Stimulated activated CD4-positive, alpha-beta T cell treated with anti-CD3 and anti-CD28 coated beads, Interleukin-1b, Interleukin-23, amount 100 ng/mL, for 24 hours (primary cell): ENCODE results near the gene ADRA2B.
"Not testable (repeated sequence)": the region's sequence is repeated elsewhere in the genome, so short reads cannot be mapped to it uniquely, and the experiment has no call there.

Experiments used
- DNase-seq, 4 experiments: peaks; one replicate each; pipeline ENCODE4 v3.0.0-alpha.2; 2020; ENCODE audit warnings: low read depth in 4 of 4, low spot score in 1 of 4

The ADRA2B gene

DNA sequence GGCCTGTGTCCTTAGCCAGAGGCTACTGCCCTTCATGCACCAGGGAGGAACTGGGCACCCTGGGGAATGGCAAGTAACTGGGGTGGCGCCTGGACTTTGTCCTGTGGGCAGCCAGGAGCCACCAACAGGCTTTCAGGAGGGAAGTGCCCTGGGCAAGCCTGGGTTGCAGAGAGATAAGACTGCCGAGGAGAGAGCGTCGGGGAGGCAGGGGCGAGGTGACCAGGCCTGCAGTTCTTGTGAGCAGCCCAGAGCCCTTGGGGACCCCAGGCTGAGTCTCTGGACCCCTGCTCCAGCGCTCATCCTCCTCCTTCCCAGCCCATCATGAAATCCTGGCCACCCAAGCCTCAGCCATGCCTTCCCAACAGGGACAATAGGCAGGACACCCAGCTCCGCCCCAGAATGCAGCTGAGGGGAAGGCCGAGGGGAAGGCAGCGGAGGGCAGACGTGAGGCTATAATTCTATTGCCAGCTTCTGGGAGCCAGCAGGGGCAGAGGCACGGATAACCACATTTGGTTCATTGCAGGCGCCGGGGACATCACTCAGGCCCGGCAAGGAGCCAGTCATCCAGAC, 25.1 kb downstream of the ADRA2B start:
- no peak for DNase-seq

DNA sequence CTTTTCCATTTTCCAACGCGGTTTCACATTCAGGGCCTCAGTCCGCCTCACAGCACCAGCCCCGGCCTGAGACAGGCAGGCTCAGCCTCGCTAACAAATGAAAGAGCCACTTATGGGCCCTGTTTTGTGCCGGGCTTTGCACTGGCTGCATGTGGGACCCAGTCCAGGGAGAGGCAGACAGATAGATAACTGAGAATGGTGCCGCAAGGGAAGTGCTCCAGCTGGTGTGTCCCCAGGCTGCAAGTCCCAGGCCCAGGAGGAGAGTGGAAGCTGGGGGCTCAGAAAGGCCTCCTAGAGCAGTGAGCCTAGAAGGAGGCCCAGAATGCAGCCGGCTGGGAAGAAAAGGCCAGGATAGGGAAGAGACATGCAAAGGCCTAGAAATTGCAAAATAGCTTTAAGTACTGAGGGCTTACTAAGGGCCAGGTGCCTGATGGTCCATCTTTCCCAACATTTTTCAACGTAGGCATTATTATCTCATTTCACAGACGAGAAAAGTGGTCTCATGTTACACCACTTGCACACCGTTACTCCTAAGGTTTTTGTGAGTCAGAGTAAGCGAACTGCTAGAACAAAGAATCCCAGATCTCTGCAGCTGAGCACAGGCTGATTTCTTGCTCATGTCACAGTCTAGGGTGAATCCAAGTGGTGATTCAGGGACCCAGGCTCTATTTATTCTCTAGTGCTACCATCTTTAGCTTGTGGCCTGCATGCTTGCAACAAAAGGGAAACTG, 26.0 kb downstream of the ADRA2B start:
- DNase-seq: no peak

DNA sequence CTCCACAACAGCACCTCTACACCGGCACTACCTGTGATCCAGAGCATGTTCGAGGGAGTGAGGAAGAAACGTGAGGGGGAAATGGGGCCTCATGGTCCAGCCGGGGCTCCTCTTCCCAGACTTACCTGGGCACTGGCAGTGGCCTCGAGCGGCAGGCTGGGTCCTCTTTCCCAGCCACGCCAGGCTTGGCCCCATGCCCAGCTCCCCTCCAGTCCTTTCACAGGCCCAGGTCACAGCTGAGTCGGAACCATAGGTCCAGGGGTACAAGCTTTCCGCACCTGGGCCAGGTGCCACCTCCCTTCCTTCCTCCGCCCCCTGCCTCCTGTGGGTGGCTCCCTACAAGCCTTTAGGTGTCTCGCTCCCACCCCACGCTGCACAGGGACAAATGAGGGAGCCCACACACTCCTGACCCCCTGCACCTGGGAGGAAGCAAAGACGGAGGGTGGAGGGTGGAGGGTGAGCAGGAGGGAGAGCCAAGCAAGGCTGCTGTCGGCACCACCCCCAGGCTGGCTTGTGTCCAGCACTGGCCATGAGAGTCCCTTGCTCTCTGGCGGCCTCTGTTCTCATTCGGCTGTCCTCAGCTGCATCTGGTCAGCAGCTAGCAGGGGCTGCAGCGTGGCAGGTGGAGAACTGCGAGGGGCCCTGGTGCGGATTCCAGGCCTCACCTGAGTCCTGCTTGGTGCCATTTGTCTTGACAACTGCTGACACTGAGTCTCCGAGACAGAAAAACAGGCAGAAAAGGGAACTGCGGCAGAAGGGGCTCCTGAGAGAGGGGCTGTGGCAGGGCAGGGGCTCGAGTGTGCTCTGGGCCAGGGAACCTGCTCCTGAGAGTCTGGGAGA, 26.8 kb downstream of the ADRA2B start:
- DNase-seq: no peak

DNA sequence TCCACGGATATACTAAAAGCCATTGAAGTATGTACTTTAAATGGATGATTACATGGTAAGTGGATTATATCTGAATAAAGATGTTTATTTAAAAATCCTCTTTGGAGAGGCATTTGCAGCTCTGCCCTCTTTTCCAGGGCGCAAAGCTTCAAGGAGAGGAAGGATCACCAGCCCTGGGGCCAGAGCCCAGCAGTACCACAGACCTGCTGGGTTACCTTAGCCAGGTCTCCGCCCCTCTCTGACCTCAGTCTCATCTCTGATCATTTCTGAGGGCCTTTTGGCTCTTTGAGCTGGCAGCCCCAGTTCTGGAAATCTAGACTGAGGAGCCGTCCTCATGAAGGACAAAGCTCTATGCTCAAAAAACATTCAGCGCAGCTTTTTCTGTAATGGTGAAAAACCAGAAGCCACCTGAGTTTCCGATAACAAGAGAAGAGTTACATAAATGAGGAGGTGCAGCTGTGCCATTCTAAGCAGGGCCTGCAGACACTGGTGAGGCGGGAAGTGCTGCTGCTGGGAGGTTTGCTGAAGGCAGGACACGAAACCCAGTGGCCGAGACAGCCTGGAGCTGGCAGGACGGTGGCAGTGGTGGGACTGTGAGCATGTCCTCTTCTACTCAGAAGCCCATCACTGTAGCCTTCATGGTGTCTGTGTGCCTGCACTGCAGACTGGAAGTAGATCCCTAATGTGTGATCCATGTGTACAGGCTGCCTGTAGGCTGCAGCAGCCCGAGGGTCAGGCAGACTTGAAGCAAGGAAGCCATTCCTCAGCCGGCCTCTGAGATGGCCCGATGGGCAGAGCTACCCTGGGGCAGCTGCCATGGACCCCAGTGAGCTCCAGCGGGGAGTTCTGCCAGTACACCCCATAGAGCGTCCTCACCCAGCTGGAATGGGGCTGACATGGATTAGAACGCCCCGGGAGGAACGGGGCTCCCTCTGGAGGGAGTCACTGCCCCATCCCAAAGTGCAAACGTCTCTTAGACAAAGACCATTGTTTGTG, 27.7 kb downstream of the ADRA2B start:
- DNase-seq: no peak

DNA sequence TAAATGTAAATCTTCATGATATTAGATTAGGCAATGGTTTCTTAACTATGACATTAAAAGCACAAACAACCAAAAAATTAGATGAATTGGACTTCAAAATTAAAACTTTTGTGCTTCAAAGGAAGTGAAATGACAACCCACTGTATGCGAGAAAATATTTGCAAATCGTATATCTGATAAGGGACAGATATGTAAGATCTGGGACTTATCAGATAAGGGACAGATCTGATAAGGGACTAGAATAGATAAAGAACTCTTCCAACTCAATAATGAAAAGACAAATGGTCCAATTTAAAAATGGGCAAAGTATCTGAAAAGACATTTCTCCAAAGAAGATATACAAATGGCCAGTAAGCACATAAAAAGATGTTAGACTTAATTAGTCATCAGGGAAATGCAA, 29.2 kb downstream of the ADRA2B start:
- DNase-seq: no peak

DNA sequence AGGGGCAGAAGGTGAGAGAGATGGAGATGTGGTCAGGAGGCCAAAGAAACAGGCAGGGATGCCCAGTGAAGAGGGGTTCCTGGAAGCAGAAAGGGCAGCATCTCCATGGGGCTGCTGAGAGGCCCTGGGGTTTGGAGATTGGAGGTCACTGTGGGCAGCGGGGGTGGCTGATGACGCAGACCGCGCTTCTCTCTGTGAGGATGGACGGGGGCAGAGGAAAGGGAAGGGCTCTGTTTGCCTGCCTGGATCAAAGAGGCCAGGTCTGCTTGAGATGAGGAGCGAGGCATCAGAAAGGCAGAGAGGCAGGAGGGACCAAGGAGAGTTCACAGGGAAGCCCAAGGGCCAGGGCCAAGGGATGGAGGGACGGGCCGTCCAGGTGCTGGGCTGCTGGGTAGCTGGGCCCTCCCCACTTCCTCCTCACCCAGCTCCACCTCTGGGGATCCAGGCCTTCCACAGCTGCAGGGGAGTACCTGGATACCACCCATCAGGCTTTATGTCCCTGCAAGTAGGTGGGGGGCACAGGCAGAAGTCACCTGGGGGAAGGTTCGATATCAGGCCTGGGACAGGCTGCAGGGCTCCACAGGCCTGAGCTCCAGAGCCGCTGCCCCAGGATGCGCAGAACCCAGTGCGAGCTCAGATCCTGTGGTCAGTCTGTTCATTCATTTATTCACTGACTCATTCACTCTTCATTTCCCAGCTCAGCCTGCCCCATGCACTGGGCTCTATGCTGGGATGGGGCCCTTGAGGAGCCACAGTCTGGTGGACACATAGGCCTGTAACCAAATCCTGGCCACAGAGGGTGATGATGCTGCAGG, 30.6 kb downstream of the ADRA2B start:
- DNase-seq: no peak

DNA sequence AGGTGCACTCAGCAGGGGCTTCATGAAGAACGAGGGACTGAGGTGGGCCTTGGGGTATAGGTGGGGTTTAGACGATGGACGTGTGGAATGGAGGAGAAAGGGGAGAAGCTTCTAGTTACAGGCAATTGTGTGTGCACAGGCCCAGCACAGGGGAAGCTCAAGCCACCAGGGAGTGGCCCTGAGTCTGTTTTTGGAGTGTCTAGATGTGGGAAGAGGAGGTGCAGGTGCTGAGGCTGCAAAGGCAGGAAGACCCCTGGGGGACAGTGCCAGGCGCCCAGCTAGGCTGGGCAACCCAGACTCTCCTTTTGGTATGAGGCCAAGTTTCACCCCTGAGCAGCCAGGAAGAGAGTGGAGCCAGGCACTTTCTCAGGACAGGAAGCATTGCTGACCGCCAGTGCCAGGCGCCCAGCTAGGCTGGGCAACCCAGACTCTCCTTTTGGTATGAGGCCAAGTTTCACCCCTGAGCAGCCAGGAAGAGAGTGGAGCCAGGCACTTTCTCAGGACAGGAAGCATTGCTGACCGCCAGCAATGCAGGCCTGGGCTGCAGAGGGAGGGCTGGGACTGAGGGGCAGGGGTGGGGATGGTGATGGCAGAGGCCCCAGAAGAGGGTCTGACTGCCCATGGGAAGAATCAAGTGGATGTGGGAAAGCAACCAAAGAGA, 31.4 kb downstream of the ADRA2B start:
- DNase-seq: not testable (repeated sequence)

DNA sequence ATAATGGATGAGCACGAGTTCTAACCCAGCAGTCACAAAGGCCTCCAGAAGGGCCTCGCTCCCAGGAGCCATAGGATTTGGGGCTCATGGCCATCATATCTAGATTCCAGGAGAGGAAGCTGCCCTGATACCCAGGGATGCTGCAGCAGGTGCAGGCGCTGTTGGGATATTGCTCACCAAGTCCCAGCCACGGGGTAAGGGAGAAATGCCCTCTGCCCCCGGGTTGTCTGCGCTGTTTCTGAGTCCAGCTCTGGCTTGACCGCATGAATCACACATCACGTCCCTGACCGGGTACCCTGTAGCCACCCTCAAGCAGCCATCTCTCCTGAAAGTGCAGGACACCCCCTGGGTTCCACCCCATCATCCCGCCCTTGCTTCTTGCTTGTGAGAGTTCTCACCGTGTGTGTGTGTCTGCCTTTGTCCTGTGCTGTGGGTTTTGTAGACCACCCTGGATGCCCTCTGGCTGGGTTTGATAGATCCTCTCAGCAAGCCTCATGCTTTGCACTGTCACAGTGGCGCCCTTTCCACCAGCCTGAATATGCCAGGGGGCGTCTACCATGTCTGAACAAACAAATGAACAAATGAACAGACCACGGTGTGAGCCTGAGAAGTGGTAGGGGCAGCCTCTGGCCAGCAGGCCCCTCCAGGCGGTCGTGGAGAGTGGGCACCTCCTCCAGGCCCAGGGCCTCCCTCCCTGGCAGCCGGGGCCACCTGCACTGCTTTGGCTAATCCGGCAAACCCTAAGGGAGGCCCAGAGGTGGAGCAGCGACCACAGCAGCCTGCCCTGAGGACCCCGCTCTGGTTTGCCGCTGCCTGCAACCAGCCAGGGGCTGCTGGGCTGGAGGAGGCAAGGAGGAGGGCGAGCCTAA, 32.1 kb downstream of the ADRA2B start:
- no peak for DNase-seq

DNA sequence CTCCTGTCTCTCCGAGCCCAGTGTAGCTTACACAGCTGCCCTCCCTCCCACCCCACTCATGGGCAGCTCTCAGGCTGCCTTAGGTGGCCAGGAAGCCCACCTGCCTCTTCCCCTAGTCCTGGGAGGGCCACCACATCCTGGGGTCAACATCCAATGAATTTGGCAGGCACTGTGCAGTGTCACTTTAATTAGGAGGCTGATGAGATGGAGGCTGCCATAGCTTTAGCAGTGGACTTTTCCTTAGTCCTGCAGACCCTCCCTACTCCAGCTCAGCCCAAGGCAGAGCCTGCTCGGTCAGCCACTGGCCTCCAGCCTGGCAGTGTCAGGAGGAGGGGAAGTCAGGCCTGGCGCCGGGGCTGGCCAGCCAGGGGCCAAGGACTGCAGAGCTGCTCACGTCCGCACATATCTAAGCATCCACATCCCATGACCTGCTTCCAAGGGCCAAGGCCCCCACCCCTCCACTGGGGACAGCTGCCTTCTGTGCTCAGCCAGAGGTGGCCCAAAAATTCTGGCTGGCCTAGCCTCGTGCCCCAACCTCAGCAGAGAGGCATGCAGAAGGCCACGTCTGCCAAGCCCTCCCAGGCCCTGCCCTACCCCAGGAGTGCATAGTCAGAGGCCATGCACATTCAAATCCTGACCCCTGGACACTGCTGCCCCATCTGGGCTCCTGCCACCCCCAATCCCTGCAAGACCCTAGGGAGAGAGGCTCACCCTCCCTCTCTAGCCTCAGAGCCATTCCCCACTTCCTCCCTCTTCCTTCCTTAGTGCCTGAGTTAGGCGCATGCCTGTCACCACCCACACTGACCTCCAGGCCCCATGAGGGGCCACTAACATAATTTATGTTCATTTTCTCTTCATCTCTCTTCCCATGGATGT, 33.1 kb downstream of the ADRA2B start:
- no peak for DNase-seq

DNA sequence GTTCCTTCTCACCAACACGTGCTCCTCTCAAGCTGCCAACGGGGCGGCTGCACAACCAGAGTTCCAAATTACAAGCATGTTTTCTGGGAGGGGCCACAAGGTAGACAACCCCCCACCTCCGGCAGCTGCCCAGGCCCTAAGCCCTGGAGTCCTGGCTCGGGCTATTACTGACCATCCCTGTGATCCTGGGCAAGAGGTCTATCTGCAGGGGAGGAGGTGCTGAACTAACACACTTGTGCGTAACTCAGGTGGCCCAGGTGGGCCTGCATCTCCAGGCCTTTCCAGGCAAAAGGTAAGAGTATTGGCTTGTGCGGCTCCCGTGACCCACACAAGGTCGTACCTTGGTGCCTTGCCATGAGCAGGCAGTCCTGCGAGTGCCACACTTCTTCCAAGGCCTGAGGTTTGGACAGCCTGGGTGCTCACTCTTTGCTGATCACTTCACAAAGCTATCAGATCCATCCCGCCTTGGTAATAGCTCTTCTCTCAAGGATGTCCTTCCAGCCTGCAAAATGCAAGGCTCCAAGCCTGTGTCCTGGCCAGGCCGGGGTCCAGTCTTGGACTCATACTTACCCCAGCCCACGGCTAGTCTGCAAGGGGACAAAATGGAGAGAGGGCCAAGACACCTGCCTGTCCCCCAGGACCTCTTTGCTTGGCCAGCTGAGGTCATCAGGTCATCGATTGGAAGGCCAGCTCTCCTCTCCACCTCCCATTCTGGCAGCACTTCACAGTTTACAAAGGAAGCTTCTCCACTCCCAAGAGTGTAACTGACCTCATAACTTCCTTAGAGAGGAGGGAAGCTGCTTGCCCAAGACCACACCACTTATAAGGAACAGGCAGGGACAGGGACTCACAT, 33.9 kb downstream of the ADRA2B start:
- DNase-seq: no peak

DNA sequence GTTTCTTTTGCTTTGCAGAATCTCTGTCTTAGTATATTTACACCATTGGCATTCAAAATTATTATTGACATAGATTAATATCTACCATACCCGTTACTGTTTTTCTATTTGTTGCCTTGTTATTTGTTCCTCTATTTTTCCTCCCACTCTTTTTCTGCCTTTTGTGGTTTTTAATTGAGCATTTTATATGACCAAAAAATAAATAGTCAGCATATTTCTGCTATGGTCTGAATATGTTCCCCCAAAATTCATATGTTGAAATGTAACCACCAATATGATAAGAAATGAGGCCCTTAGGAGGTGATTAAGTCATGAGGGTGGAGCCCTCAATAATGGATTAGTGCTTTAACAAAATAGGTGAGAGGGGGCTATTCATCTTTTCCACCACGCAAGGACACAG, 35.3 kb downstream of the ADRA2B start:
- no peak for DNase-seq

DNA sequence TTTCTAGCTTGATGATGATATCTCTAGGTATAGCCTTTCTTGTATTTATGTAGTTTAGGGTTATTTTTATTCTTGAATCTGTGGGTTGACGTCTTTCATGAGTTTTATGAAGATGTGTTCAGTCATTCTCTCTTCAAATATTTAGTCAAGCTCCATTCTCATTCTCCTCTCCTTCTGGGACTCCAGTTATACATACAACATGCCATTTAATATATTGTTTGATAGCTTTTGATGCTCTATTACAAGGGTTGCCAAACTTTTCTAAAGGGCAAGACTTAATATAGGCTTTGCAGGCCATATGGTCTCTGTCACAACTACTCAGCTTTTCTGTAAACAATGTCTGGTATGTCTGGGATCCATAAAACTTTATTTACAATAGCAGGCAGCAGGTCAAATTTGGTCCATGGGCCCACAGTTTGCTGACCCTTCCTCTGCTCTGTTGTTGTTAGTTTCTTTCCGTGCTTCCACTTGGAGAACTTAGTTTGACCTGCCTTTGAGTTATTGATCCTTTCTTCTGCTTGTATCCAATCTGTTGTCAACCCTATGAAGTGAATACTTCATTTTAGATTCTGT, 41.1 kb downstream of the ADRA2B start:
- no peak for DNase-seq

DNA sequence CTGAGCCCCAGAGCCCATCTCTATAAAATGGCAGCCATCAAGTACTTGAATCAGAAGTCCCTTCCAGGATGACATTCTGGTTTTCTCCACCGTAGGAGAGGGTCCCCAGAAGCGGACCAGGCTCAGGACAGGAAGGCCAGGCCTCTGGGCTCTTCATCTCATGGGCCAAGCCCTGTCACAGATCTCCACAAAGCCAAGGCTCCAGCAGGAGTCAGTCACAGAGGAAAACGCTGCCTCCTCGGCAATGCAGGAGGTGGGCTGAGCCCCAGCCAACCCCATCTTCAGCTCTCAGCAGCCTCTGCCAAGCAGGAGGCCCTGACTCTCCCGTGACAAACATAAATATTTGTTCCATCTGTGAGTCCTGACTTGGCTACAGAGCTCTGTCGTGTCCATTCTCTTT, 42.2 kb downstream of the ADRA2B start:
- DNase-seq: no peak

DNA sequence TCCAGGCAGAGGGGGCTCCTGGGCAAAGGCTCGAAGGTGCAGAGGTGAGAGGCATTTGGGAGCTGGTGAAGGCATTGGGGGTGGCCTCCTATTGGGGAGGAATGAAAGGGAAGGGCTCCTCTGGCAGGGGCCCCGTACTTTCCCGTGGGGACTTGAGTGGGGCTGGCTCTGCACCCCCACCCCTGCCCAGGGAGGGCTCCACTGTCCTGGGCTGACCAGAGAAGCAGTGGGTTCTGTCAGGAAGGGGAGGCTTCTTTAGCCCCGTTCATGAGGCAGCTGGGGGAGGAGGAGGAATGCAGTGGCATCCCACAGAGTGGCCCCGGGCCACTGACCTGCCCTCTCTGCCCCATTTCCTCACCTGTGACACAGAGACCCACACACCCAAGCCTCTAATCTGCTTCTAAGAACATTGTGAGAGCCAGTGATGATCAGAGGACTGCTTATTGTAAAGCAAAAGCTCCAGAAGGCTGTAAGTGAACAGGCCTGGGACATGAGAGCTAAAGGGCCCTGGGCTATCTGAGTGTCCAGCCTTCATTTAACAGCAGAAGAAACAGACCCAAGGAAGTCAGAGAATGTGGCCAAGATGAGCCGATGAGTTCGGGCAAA, 43.1 kb downstream of the ADRA2B start:
- no peak for DNase-seq

DNA sequence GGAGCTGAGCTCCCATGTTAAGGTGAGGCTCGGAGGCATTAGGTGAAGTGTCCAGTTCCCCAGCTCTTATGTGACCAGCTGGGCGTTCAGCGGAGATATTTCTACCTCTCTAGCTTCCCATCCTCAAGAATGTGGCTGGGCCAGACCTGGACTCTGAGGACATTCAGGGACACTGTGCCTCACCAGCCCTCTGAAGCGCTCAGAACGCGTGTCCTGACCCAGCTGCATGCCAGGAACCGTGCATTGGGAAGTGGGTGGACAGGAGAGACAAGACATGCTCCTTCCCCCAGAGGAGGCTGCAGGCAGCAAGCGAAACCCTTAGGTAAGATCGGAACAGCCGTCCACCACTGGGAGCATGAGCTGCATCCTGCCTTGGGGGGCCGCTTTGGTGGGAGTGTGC, 43.6 kb downstream of the ADRA2B start:
- no peak for DNase-seq

DNA sequence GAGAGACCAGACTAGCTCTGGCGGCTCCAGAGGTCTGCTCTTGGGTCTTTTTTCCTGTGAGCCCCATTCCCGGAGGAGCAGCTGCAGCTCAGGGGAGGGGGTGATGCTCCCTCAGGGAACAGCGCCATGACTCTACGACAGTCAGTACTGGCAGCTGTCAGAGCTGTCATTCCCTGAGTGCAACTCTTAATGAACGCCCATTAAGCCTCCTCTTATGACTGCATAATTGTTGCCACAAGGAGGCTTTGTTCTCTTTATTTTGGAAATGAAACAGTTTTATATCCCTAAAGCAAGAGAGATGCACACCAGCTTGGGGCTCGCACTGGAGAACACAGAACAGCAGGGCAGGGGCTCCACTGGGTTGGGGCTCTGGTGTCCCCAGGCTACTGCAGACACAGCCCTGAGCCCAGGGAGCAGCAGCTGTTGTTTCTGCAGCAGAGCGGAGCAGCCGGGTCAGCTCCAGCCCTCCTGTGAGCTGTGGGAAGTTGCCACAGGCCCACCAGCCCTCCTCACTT, 44.3 kb downstream of the ADRA2B start:
- DNase-seq: not testable (repeated sequence)
